ENCODE data around the gene GM2A. TPM values are rescaled to one million over a fixed set of nuclear protein-coding genes. Genes with fewer than 3 reads are reported as not detected.
"Not testable (repeated sequence)": the region's sequence is repeated elsewhere in the genome, so short reads cannot be mapped to it uniquely, and the experiment has no call there.

The GM2A gene
- total RNA-seq, 2 donors from 2014 or later, result 19.0 to 28.1 TPM

GRCh38 chr5:151271336-151271735 is 18.4 kb downstream of the GM2A start:
- intact Hi-C loops (cut with DNase I, micrococcal nuclease), result no loop called here
- no peak for DNase-seq
- ATAC-seq, result no peak

- intact Hi-C loops (cut with DNase I, micrococcal nuclease), result no loop called here
- no peak for ATAC-seq
- no peak for DNase-seq
Observed at GRCh38 chr5:151274666-151275065, 21.7 kb downstream of the GM2A start.

DNA sequence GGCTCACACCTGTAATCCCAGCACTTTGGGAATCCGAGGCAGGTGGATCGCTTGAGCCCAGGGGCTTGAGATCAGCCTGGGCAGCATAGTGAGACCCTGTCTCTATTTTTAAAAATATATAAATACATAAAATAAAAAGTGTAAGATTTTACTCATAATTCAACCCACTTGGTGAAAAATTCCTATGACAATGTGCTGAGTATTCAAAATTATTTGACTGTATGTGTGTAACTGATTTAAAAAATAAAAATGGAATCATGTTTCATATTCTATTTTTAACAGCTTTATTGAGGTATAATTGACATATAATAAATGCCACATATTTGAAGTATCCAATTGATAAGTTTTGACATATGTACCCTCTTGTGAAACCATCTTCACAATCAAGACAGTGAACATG is 22.8 kb downstream of the GM2A start:
- intact Hi-C loops (cut with DNase I, micrococcal nuclease), result no loop called here
- ATAC-seq (no peak), DNase-seq (no peak)

- no peak for DNase-seq
- intact Hi-C loops (cut with DNase I, micrococcal nuclease), result no loop called here
- no peak for ATAC-seq
Observed at GRCh38 chr5:151278845-151279244, 25.9 kb downstream of the GM2A start.

DNA sequence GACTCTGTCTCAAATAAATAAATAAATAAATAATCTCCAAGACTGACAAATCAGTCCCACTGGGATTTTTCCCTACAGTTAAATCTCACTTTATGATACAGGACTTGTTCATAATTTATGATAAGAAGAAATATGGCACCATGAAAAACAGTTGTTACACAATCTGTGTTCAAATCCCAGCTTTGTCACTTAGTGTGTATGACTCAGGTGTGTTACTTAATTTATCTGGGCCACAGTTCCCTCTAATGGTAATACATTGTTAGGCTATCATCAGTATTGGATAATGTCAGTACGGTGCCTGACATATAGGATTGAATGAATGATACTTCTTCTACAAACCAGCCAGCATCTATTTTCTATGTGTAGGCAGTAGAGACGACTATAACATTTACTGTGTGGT is 27.5 kb downstream of the GM2A start:
- no peak for DNase-seq
- intact Hi-C loops (cut with DNase I, micrococcal nuclease), result no loop called here
- no peak for ATAC-seq

DNA sequence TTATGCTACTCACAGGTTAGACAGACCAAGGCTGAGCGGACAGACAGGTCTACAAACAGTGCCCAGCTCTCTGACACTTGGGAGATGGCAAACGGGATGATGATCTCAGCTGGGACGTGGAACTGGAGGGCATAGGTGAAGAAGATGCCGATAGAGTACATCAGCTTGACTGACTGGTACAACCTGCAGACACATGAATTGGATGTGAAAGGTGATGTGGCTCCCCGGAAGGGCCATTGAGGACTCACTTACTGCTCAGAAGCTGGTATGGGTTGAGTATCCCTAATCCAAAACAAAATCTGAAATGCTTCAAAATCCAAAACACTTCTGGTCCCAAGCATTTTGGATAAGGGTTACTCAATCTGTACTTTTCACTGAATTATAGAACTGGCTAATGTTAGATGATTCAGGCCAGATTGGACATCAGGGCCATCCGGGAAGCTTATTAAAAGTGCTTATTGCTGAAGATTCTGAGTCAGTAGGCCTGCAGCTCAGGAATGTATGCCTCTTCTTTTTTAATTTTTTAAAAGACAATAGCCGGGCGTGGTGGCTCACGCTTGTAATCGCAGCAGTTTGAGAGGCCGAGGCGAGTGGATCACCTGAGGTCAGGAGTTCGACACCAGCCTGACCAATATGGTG is 28.1 kb downstream of the GM2A start:
- DNase-seq, result no peak
- intact Hi-C loops (cut with DNase I, micrococcal nuclease), result no loop called here
- ATAC-seq, result no peak

GRCh38 chr5:151283120-151283825 is 30.3 kb downstream of the GM2A start:
- DNase-seq (no peak), ATAC-seq (no peak)
- intact Hi-C loops (cut with DNase I, micrococcal nuclease), result no loop called here

- intact Hi-C loops (cut with DNase I, micrococcal nuclease), result no loop called here
- DNase-seq (no peak), ATAC-seq (no peak)
Observed at GRCh38 chr5:151284392-151284967, 31.5 kb downstream of the GM2A start.

- DNase-seq (no peak), ATAC-seq (no peak)
- intact Hi-C loops (cut with DNase I, micrococcal nuclease), result no loop called here
Observed at GRCh38 chr5:151285683-151286082, 32.7 kb downstream of the GM2A start.

GRCh38 chr5:151286246-151286645 is 33.3 kb downstream of the GM2A start:
- intact Hi-C loops (cut with DNase I, micrococcal nuclease), result no loop called here

DNA sequence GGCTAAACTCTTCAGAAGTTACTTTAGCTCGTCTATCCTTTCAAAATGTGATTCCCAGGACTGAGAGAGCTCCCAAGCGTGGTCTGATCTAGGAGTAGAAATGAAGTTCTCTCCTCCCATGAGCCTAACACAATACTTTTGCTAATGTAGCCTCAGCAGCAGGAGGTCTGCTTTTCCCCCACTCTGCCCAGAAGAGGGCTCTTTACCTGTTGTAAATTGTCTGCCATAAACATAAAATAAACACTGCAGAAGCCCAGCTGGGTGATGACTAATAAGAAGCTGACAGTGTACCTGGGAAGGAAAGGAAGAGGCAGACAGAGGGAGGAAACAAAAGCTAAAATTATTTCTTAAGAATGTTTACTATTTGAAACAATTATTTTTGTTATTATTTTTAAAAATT is 35.2 kb downstream of the GM2A start:
- DNase-seq (no peak), ATAC-seq (peak; percentile 58)
- intact Hi-C loops (cut with DNase I, micrococcal nuclease), result no loop called here

More at GRCh38 chr5:151286246-151286645, 33.3 kb downstream of the GM2A start:
- DNase-seq (no peak), ATAC-seq (no peak)

DNA sequence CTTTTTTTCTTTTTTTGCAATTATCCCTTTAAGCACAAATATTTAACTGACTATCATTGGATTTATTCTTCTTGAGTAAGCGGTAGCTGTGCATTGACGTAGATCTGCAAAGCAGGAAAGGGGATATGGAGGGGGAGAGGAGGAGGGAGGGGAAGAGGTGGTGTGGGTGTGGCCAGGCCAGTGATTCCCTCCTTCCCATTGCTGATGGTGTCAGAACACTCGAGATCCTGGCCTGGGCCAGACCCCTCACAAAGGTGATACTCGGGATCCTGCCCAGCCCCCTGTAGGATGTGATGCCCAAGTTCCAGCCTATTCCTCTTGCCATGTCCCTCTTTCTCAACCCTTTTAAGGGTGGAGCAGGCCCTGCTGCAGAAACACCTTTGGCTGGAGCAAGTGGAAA is 40.6 kb downstream of the GM2A start:
- intact Hi-C loops (cut with DNase I, micrococcal nuclease), result no loop called here
- DNase-seq, result no peak
- no peak for ATAC-seq

- intact Hi-C loops (cut with DNase I, micrococcal nuclease), result no loop called here
- no peak for DNase-seq
- ATAC-seq, result peak; percentile 38
Observed at GRCh38 chr5:151295138-151295537, 42.2 kb downstream of the GM2A start.

DNA sequence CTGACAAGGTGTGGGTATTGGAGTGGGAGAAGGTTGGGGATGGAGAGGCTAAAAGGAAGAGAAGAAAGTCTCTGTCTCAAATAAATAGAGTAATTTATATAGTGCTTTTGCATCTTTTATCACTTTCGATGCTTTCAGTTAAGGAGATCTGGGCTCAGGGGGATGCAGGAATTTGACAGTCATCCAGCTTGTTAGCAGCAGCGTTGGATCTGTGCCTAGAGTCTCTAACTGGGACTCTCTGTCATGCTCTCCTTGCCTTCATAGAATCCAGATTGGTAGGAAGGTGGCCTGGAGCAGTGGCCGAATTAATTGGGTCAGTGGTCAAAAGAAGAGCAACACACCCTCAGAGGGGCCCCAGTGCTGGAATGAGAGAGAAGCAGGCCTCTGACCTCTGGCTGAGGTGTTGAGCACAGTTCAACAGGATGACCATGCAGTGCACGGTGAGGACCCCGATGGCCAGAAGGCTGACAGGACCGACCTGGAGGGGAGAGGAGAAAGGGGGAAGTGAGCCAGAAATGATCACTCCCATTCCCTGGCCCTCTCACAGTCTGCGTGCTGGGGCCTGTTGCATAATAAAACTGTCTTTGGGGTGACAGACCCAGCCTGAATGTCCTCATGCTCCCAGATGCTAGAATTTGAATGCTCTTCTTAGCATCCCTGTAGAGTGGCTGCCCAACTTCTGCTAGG is 42.9 kb downstream of the GM2A start:
- no peak for DNase-seq
- intact Hi-C loops (cut with DNase I, micrococcal nuclease), result no loop called here

DNA sequence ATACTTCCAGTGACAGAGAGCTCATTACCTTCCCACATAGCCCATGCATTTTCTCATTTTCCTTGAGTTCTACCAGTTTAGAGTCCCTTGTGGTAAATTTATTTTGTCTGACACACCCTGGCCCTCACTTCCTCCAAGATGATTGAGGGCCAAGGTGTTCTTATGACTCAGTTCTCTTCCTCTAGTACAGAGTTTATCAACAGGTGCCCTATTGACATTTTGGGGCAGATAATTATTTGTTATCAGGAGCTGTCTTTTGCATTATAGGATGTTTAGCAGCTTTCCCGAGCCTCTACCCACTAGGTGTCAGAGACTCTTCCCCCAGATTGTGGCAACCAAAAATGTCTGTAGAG is 43.5 kb downstream of the GM2A start:
- ATAC-seq (no peak), DNase-seq (no peak)
- intact Hi-C loops (cut with DNase I, micrococcal nuclease), result no loop called here

More for the DNA sequence above, 42.9 kb downstream of the GM2A start:
- ATAC-seq, result no peak

DNA sequence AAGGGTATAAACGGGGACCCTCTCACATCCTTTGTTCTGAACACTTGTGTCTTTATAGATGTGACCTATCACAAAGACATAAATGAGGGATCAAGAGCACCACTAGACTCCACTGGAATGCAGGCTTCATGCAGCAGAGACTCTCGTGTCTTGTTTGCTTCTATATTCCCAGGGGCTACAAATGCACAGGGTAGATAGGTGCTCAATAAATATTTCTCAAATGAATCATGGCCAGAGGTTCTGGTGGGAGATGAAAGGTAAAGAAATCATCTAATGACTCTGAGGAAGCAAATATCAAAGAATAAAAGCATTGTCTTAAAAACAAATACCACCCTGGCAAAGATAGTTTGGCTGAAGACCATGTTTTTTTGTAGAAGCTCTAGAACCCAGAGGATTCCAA is 44.0 kb downstream of the GM2A start:
- ATAC-seq, result no peak

GRCh38 chr5:151298063-151298855 is 45.3 kb downstream of the GM2A start:
- ATAC-seq (peak; percentile 66), DNase-seq (peak in 1 of 2 donors; percentile 9)
- intact Hi-C loops (cut with DNase I, micrococcal nuclease), result no loop called here

More for the DNA sequence above, 44.0 kb downstream of the GM2A start:
- no peak for DNase-seq
- intact Hi-C loops (cut with DNase I, micrococcal nuclease), result no loop called here

DNA sequence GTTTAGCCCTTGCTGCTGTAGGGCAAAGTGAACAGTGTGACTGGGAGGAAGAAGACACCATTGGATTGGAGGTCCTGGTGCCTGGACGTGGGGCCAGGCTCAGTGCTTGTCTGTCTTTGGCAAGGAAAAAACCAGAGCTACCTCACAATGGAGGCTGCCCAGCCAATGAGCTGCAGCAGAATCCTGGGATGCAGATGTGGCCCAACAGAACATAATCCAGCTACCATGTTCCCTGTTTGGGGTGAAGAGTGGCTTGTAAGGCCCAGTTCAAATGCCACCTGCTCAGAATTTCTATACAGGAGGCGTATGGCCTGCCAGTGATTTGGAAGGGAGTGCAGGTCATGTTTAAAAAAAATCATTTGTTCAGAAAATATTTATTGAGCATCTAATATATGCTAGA is 50.7 kb downstream of the GM2A start, which contains the start of gene SLC36A3:
Gene SLC36A3, minus strand, starts transcription at position 101 of the 400 bp plus-strand sequence. CDS start 412 bp downstream, outside the sequence.
- ATAC-seq (no peak), DNase-seq (no peak)
- intact Hi-C loops (cut with DNase I, micrococcal nuclease), result no loop called here

GRCh38 chr5:151309266-151309665 is 56.3 kb downstream of the GM2A start:
- DNase-seq; ATAC-seq; intact Hi-C loops (cut with DNase I, micrococcal nuclease): not testable (repeated sequence)
